Skeletal muscle tissue (tissue), 4 donors: ENCODE measurements around the gene ZNF839. TPM values are rescaled to one million over a fixed set of nuclear protein-coding genes. Genes with fewer than 3 reads are reported as not detected.
"Not testable (repeated sequence)": the region's sequence is repeated elsewhere in the genome, so short reads cannot be mapped to it uniquely, and the experiment has no call there.

Experiments used
- H3K27ac ChIP-seq: one replicate; pipeline ENCODE4 v1.7.0; 2013; ENCODE audit warnings: mild to moderate bottlenecking, low read depth, low read length, inconsistent platforms
- H3K27me3 ChIP-seq, 3 donors: one replicate each; pipeline ENCODE4 v1.7.0; 2013; ENCODE audit warnings: low read length in 3 of 3; ENCODE audit not compliant: control insufficient read depth in 3 of 3, insufficient read depth in 3 of 3
- H3K36me3 ChIP-seq, 3 donors: one replicate each; pipeline ENCODE4 v1.7.0; 2013; ENCODE audit warnings: low read length in 3 of 3; ENCODE audit not compliant: control insufficient read depth in 3 of 3, insufficient read depth in 3 of 3
- H3K4me1 ChIP-seq, 3 donors: one replicate each; pipeline ENCODE4 v1.7.0; 2013; ENCODE audit warnings: low read length in 3 of 3, mild to moderate bottlenecking in 3 of 3; ENCODE audit not compliant: control insufficient read depth in 3 of 3, insufficient read depth in 3 of 3
- H3K4me3 ChIP-seq, 3 donors: one replicate each; pipeline ENCODE4 v1.7.0; 2013; ENCODE audit warnings: low read length in 3 of 3
- H3K9ac ChIP-seq, 3 donors: one replicate each; pipeline ENCODE4 v1.7.0; 2013; ENCODE audit warnings: low read length in 3 of 3, mild to moderate bottlenecking in 3 of 3, moderate library complexity in 2 of 3, low read depth in 1 of 3
- H3K9me3 ChIP-seq, 3 donors: one replicate each; pipeline ENCODE4 v1.7.0; 2013; ENCODE audit warnings: low read length in 3 of 3; ENCODE audit not compliant: control insufficient read depth in 3 of 3
- total RNA-seq: library from RNA; depleted of rRNA; stranded (reverse); fragments of >200 nt; gene quantifications from one replicate; pipeline ENCODE4 v1.2.3, GENCODE V29; 2014
- donor health status: Osteomylitis.

The ZNF839 gene
- total RNA-seq, 1 donor from 2014 or later: 15.7 TPM

- peaks cover 2 to 9% (median 3%) of the 10 kb centered on the region in 3 donors for H3K36me3 ChIP-seq
- H3K27me3 ChIP-seq: no peaks in the 10 kb centered on the region
- H3K9ac ChIP-seq: peak overlapping the region; percentile 95 to 98 (median 98)
- H3K9me3 ChIP-seq: no peaks in the 10 kb centered on the region
- H3K4me1 ChIP-seq: peaks cover 33 to 50% (median 44%) of the 10 kb centered on the region in 3 donors
- H3K27ac ChIP-seq: peak overlapping the region; percentile 97
- peak overlapping the region; percentile 84 to 91 (median 88) for H3K4me3 ChIP-seq
Observed at GRCh38 chr14:102320671-102321455, 1.3 kb downstream of the ZNF839 start.

- Histone ChIP-seq H3K27ac (no peak overlapping the region), H3K9ac (peak overlapping the region in 1 of 3 donors; percentile 1)
Observed at GRCh38 chr14:102321456-102322422, 2.2 kb downstream of the ZNF839 start.

GRCh38 chr14:102323102-102323501 is 3.6 kb downstream of the ZNF839 start:
- peaks cover 10 to 22% (median 13%) of the 10 kb centered on the region in 3 donors for H3K36me3 ChIP-seq
- H3K9ac ChIP-seq: peak overlapping the region in 1 of 3 donors; percentile 25
- peaks cover 21 to 33% (median 26%) of the 10 kb centered on the region in 3 donors for H3K4me1 ChIP-seq
- H3K27ac ChIP-seq: peak overlapping the region; percentile 29
- H3K9me3 ChIP-seq: no peaks in the 10 kb centered on the region
- H3K27me3 ChIP-seq: no peaks in the 10 kb centered on the region
- no peak overlapping the region for H3K4me3 ChIP-seq

More at GRCh38 chr14:102321456-102322422, 2.2 kb downstream of the ZNF839 start:
- H3K36me3 ChIP-seq: peaks cover 10 to 16% (median 11%) of the 10 kb centered on the region in 3 donors
- H3K27me3 ChIP-seq: no peaks in the 10 kb centered on the region
- no peaks in the 10 kb centered on the region for H3K9me3 ChIP-seq
- peaks cover 26 to 43% (median 36%) of the 10 kb centered on the region in 3 donors for H3K4me1 ChIP-seq
- H3K4me3 ChIP-seq: no peak overlapping the region

GRCh38 chr14:102325791-102326345 is 6.3 kb downstream of the ZNF839 start:
- H3K9ac ChIP-seq: no peak overlapping the region
- H3K27me3 ChIP-seq: no peaks in the 10 kb centered on the region
- H3K4me1 ChIP-seq: peaks cover 4 to 11% (median 6%) of the 10 kb centered on the region in 3 donors
- H3K4me3 ChIP-seq: no peak overlapping the region
- H3K9me3 ChIP-seq: no peaks in the 10 kb centered on the region
- H3K36me3 ChIP-seq: peaks cover 10 to 22% (median 13%) of the 10 kb centered on the region in 3 donors
- no peak overlapping the region for H3K27ac ChIP-seq

GRCh38 chr14:102326583-102326982 is 7.0 kb downstream of the ZNF839 start:
- no peaks in the 10 kb centered on the region for H3K27me3 ChIP-seq
- H3K4me3 ChIP-seq: no peak overlapping the region
- H3K4me1 ChIP-seq: peaks cover 3 to 6% (median 3%) of the 10 kb centered on the region in 3 donors
- H3K36me3 ChIP-seq: peaks cover 13 to 24% (median 15%) of the 10 kb centered on the region in 3 donors
- H3K27ac ChIP-seq: no peak overlapping the region
- no peaks in the 10 kb centered on the region for H3K9me3 ChIP-seq
- no peak overlapping the region for H3K9ac ChIP-seq

- H3K9ac ChIP-seq, H3K4me1 ChIP-seq, H3K27me3 ChIP-seq, H3K9me3 ChIP-seq, H3K4me3 ChIP-seq, H3K27ac ChIP-seq: not testable (repeated sequence)
- peaks cover 28 to 32% (median 30%) of the 10 kb centered on the region in 3 donors for H3K36me3 ChIP-seq
Observed at GRCh38 chr14:102329381-102329780, 9.8 kb downstream of the ZNF839 start.

- no peaks in the 10 kb centered on the region for H3K9me3 ChIP-seq
- peaks cover 28 to 36% (median 34%) of the 10 kb centered on the region in 3 donors for H3K36me3 ChIP-seq
- no peaks in the 10 kb centered on the region for H3K27me3 ChIP-seq
- H3K9ac ChIP-seq: no peak overlapping the region
- no peak overlapping the region for H3K27ac ChIP-seq
- no peak overlapping the region for H3K4me3 ChIP-seq
- H3K4me1 ChIP-seq: no peaks in the 10 kb centered on the region
Observed at GRCh38 chr14:102330806-102331205, 11.3 kb downstream of the ZNF839 start.

GRCh38 chr14:102333390-102333789 is 13.8 kb downstream of the ZNF839 start:
- Histone ChIP-seq H3K9ac (no peak overlapping the region), H3K27ac (no peak overlapping the region), H3K36me3 (peaks cover 26 to 36% (median 31%) of the 10 kb centered on the region in 3 donors), H3K4me3 (no peak overlapping the region), H3K4me1 (no peaks in the 10 kb centered on the region), H3K27me3 (no peaks in the 10 kb centered on the region), H3K9me3 (no peaks in the 10 kb centered on the region)

GRCh38 chr14:102333795-102334705 is 14.5 kb downstream of the ZNF839 start:
- no peak overlapping the region for H3K27ac ChIP-seq
- H3K9me3 ChIP-seq: no peaks in the 10 kb centered on the region
- no peaks in the 10 kb centered on the region for H3K4me1 ChIP-seq
- H3K36me3 ChIP-seq: peaks cover 30 to 42% (median 37%) of the 10 kb centered on the region in 3 donors
- no peak overlapping the region for H3K9ac ChIP-seq
- H3K27me3 ChIP-seq: no peaks in the 10 kb centered on the region
- H3K4me3 ChIP-seq: no peak overlapping the region
